Adrenal gland (tissue), 12 donors: ENCODE data around the gene HECTD1. TPM values are rescaled to one million over a fixed set of nuclear protein-coding genes. Genes with fewer than 3 reads are reported as not detected.
"Not testable (repeated sequence)": the region's sequence is repeated elsewhere in the genome, so short reads cannot be mapped to it uniquely, and the experiment has no call there.

ENCODE experiments used
- DNase-seq, 7 donors: peaks; one replicate each; pipeline ENCODE4 v3.0.0-alpha.2; 2019 to 2020
- H3K27ac ChIP-seq, 5 donors: fragments of 200-600 bp; sonication (generic) in 4 of 5; 1 replicate in 3 of 5; 2 replicates in 2 of 5; pipeline versions ENCODE4 v1.5.1 to v1.8.0; 2016 to 2020; ENCODE audit warnings: mild to moderate bottlenecking in 1 of 5
- H3K27me3 ChIP-seq: fragments of 200-600 bp; 2 replicates; pipeline ENCODE4 v1.8.0; 2021
- H3K36me3 ChIP-seq, 2 donors: fragments of 200-600 bp; replicated peaks in 1 of 2; 1 replicate in 1 of 2; 2 replicates in 1 of 2; pipeline versions ENCODE4 v1.5.1 to v1.8.0; 2018 to 2022
- H3K4me1 ChIP-seq, 2 donors: fragments of 200-600 bp; replicated peaks in 1 of 2; 1 replicate in 1 of 2; 2 replicates in 1 of 2; pipeline versions ENCODE4 v1.5.1 to v1.8.0; 2018 to 2021
- H3K4me3 ChIP-seq, 4 donors: fragments of 200-600 bp; sonication (generic) in 3 of 4; one replicate each; pipeline ENCODE4 v1.5.1; 2016 to 2018
- H3K9me3 ChIP-seq, 3 donors: fragments of 200-600 bp; sonication (generic) in 1 of 3; replicated peaks in 1 of 3; 1 replicate in 2 of 3; 2 replicates in 1 of 3; pipeline versions ENCODE4 v1.5.1 to v1.8.0; 2016 to 2021
- POLR2A ChIP-seq, 2 donors: fragments of 450-650 bp; IDR thresholded peaks; one replicate each; pipeline ENCODE4 v1.6.1; 2017; ENCODE audit warnings: antibody characterized with exemption in 2 of 2, mild to moderate bottlenecking in 2 of 2, moderate library complexity in 1 of 2
- WGBS, 4 donors: extraction: QIAGEN DNeasy Blood & Tissue Kit in 2 of 4; methylation state at CpG; one replicate each; pipeline versions ENCODE4 v1.1.5 to v1.1.7; 2013 to 2017; 5-methylcytosine and 5-hydroxymethylcytosine counted together
- intact Hi-C, 2 donors: fragments of 100-400 bp; cut with DNase I; formaldehyde crosslinking; loops; one replicate each; pipeline versions ENCODE4 v1.14.1 to v1.15.0; 2022 to 2023
- polyA plus RNA-seq, 3 donors: library from polyadenylated mRNA; stranded (reverse); fragments of 200-250 nt in 2 of 3; fragments of 350-450 nt in 1 of 3; fragmentation: Illumina TruSeq in 1 of 3; extraction: RNeasy Lipid Tissue Mini Kit (QIAGEN cat#74804) in 1 of 3; gene quantifications; one replicate each; pipeline ENCODE4 v1.2.3, GENCODE V29; 2013 to 2014
- total RNA-seq, 9 donors: library from RNA; depleted of rRNA in 4 of 9; stranded (reverse); fragments of >200 nt in 4 of 9; fragments of 120-200 nt in 1 of 9; fragmentation: NEBNext Ultra II Directional in 1 of 9; extraction: Animal tissue kit (Norgen Biotek cat#: 25700) in 1 of 9; gene quantifications; one replicate each; pipeline versions ENCODE4 v1.1.0 to v1.2.4, GENCODE V29; 2013 to 2023
- TF ChIP-seq, protein P1 (sequence below), 6 experiments: fragments of 450-650 bp in 4 of 6; fragments of 200-600 bp in 2 of 6; sonication (generic) in 1 of 6; IDR thresholded peaks; 1 replicate in 5 of 6; 2 replicates in 1 of 6; pipeline versions ENCODE4 v1.5.1 to v1.8.0; 2016 to 2021; ENCODE audit warnings: antibody characterized with exemption in 6 of 6, mild to moderate bottlenecking in 2 of 6, moderate library complexity in 1 of 6
- donor health status: healthy with polysubstance abuse.
- donor health status: Bipolar disorder and iron deficiency.
- donor health status: DM: yes; HTN: yes; CAD: no.
- donor health status: DM: no; HTN: no; CAD: no.
- donor health status: DM: no; HTN: no; CAD: no.
- donor health status: DM: yes; HTN: yes; CAD: no.

Gene HECTD1
- total and polyA plus RNA-seq, 12 donors, result 77.1 to 309 (median 185) TPM

DNA sequence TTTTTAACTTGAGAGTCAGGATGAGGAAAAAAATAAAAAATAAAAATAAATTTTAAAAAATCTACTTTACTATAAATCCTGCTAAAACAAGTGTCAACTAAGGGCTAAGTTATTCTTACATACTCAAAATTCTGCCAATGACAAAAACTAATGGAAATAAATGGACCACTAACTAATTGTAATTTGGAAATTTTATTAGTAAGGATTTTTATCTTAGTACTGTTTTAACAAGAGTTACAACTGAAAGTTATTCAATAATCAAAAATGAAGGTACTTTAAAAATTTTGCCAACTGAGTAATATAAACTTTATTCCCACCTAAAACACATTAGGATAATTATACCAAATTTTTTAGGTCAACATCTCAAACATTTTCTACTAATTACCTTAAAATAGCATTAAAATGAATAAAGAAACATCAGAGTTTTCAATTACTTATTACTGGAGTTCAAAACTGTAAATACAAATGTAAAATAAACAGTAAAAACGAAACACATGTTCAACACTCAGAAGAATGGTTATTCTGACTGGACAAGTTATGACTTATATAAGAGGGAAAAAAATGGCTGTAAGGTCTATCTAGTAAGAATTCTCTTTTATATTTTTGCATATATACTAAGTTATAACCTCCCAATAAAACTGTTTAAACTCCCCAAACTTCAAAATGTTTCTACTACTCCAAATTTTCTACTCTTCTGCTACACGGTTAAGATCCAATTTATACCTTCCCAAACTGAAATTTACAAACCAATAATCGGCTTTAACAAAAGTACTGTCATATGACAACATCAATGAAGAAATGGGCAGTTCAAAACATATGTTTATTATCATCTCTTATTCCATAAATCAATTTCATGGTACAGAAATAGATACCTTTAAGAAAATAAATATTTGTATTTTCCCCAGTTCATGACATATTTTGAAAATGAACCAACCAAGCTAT lies 2.7 kb downstream of the HECTD1 start:
- intact Hi-C loops, result loop anchor here in 1 of 2 donors (5.0 kb wide), 1 partner anchor 38 kb away; no protein-coding TSS in a partner anchor
- no peaks in the 10 kb centered on the region for H3K27me3 ChIP-seq
- peak overlapping the region in 2 of 4 donors; percentile 93 to 97 for H3K4me3 ChIP-seq
- peaks cover 0 to 17% of the 10 kb centered on the region in 2 donors for H3K36me3 ChIP-seq
- no peak for DNase-seq
- no peaks in the 10 kb centered on the region for H3K9me3 ChIP-seq
- peak overlapping the region in 4 of 5 donors; percentile 19 to 99 (median 99) for H3K27ac ChIP-seq
- 19 to 30% (median 25%) methylated on average over 3 of the region's 3 CpGs for WGBS, 4 donors
- TF ChIP-seq, protein P1, sequence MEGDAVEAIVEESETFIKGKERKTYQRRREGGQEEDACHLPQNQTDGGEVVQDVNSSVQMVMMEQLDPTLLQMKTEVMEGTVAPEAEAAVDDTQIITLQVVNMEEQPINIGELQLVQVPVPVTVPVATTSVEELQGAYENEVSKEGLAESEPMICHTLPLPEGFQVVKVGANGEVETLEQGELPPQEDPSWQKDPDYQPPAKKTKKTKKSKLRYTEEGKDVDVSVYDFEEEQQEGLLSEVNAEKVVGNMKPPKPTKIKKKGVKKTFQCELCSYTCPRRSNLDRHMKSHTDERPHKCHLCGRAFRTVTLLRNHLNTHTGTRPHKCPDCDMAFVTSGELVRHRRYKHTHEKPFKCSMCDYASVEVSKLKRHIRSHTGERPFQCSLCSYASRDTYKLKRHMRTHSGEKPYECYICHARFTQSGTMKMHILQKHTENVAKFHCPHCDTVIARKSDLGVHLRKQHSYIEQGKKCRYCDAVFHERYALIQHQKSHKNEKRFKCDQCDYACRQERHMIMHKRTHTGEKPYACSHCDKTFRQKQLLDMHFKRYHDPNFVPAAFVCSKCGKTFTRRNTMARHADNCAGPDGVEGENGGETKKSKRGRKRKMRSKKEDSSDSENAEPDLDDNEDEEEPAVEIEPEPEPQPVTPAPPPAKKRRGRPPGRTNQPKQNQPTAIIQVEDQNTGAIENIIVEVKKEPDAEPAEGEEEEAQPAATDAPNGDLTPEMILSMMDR (IDR thresholded peaks at IDR 0.05), result no peak
- no peak for TF ChIP-seq POLR2A (IDR thresholded peaks at IDR 0.05)
- H3K4me1 ChIP-seq, result peaks cover 25 to 42% of the 10 kb centered on the region in 2 donors

DNA sequence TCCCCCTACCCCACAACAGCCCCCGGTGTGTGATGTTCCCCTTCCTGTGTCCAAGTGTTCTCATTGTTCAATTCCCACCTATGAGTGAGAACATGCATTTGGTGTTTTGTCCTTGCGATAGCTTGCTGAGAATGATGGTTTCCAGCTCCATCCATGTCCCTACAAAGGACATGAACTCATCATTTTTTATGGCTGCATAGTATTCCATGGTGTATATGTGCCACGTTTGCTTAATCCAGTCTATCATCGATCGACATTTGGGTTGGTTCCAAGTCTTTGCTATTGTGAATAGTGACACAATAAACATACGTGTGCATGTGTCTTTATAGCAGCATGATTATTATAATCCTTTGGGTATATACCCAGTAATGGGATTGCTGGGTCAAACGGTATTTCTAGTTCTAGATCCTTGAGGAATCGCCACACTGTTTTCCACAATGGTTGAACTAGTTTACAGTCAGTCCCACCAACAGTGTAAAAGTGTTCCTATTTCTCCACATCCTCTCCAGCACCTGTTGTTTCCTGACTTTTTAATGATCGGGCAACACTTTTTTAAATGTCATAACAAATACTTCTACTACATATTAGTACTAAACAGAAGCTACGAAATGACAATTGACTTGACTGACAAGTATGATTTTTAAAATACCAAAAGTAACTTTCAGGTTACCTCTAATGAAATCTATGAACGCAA lies 3.5 kb downstream of the HECTD1 start:
- DNase-seq, H3K9me3 ChIP-seq, intact Hi-C loops, H3K27me3 ChIP-seq: not testable (repeated sequence)
- Histone ChIP-seq H3K4me1 (peaks cover 26 to 48% of the 10 kb centered on the region in 2 donors), H3K27ac (peak overlapping the region in 1 of 5 donors; percentile 2), H3K4me3 (peak overlapping the region in 1 of 4 donors; percentile 93), H3K36me3 (peaks cover 0 to 17% of the 10 kb centered on the region in 2 donors)
- WGBS, 4 donors, result 92 to 96% (median 93%) methylated on average over 11 of the region's 11 CpGs

DNA sequence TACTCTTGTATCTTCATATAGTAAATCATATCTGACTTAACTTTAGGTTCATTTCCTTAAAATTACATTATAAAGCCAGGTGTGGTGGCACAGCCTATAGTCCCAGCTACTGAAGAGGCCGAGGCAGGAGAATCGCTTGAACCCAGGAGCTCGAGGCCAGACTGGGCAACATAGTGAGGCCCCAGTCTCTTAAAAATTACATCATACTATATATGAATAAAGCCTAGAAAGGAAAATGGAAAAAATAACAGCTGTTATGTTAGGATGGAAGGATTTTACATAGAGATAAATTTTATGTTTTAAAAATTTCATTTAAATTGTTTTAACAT lies 4.2 kb downstream of the HECTD1 start:
- no peak overlapping the region for H3K4me3 ChIP-seq
- intact Hi-C loops, result no loop called here
- H3K27me3 ChIP-seq, result no peaks in the 10 kb centered on the region
- H3K27ac ChIP-seq, result peak overlapping the region in 1 of 5 donors; percentile 2
- H3K9me3 ChIP-seq, result no peaks in the 10 kb centered on the region
- TF ChIP-seq, protein P1 (IDR thresholded peaks at IDR 0.05), result no peak
- TF ChIP-seq POLR2A (IDR thresholded peaks at IDR 0.05), result no peak
- no peak for DNase-seq
- peaks cover 29 to 47% of the 10 kb centered on the region in 2 donors for H3K4me1 ChIP-seq
- 93 to 98% (median 96%) methylated on average over 3 of the region's 3 CpGs for WGBS, 4 donors
- peaks cover 0 to 17% of the 10 kb centered on the region in 2 donors for H3K36me3 ChIP-seq

DNA sequence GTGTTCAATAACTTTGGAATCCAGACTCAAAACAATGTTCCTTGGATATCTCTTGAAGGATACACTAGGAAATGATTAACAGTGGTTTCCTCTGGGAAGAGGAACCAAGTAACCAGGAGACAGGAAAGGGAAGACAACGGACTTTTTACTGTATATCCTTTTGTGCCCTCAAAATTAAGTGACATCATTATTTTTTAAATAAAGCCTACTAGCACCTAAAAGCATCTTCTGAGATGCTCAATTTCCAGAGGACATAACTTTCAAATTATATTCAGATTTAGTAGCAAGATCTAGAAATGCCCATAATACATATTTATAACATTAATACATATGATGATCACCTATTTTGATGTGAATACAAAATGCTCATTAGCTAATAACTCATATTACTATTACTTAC lies 6.5 kb downstream of the HECTD1 start:
- intact Hi-C loops, result no loop called here
- DNase-seq, result no peak
- H3K9me3 ChIP-seq, result no peaks in the 10 kb centered on the region
- TF ChIP-seq, protein P1 (IDR thresholded peaks at IDR 0.05), result no peak
- TF ChIP-seq POLR2A (IDR thresholded peaks at IDR 0.05), result no peak
- H3K4me1 ChIP-seq, result peaks cover 49 to 69% of the 10 kb centered on the region in 2 donors
- H3K27ac ChIP-seq, result peak overlapping the region in 1 of 5 donors; percentile 82
- 63 to 90% (median 77%) methylated on average over 1 of the region's 1 CpG for WGBS, 4 donors
- H3K36me3 ChIP-seq, result peaks cover 0 to 17% of the 10 kb centered on the region in 2 donors
- no peaks in the 10 kb centered on the region for H3K27me3 ChIP-seq
- no peak overlapping the region for H3K4me3 ChIP-seq
